Suprapubic skin (tissue), 3 donors: ENCODE data around the gene PIAS1.

Source experiments
- POLR2AphosphoS5 ChIP-seq, 3 donors: sonication (generic); formaldehyde crosslinking; IDR thresholded peaks; one replicate each; pipeline ENCODE4 v1.6.1; 2017; ENCODE audit warnings: antibody characterized with exemption in 3 of 3
- TF ChIP-seq, protein P1 (sequence below), 2 donors: fragments of 200-600 bp in 1 of 2; fragments of 450-650 bp in 1 of 2; sonication (generic) in 1 of 2; IDR thresholded peaks; one replicate each; pipeline ENCODE4 v1.5.1; 2016 to 2019; ENCODE audit warnings: antibody characterized with exemption in 2 of 2, mild to moderate bottlenecking in 1 of 2, moderate library complexity in 1 of 2

DNA sequence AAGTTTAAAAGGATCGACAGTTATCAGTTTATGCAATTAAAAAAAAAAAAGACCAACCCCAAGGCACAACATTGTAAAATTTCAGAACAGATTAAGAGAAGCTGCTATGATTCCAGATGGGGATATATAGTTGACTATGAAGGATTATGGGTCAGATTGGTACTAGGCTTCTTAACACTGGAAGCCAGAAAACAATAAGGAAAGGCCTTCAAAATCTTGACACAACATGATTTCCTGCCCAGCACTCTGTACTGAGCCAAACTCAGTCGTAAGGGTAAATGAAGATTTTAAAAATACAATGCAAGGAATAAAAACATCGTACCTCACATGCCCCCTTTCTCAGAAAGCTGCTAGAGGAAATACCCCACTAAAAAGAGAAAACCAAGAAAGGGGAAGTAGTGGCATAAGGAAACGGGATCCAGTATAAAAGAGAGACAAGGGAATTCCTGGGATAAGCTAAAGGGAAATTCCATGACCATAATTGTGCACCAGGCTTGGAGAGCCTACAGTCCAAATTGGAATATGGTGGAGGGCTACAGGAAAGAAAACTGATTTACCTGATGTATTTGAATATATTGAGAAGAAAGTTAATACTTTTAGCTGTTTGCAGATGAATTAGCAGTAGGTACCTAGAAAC is 27.9 kb downstream of the PIAS1 start:
- no peak for TF ChIP-seq POLR2AphosphoS5 (IDR thresholded peaks at IDR 0.05)
- TF ChIP-seq, protein P1, sequence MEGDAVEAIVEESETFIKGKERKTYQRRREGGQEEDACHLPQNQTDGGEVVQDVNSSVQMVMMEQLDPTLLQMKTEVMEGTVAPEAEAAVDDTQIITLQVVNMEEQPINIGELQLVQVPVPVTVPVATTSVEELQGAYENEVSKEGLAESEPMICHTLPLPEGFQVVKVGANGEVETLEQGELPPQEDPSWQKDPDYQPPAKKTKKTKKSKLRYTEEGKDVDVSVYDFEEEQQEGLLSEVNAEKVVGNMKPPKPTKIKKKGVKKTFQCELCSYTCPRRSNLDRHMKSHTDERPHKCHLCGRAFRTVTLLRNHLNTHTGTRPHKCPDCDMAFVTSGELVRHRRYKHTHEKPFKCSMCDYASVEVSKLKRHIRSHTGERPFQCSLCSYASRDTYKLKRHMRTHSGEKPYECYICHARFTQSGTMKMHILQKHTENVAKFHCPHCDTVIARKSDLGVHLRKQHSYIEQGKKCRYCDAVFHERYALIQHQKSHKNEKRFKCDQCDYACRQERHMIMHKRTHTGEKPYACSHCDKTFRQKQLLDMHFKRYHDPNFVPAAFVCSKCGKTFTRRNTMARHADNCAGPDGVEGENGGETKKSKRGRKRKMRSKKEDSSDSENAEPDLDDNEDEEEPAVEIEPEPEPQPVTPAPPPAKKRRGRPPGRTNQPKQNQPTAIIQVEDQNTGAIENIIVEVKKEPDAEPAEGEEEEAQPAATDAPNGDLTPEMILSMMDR (IDR thresholded peaks at IDR 0.05) = no peak
